Motor neuron (in vitro differentiated cells): ENCODE data around the gene LAMB2. TPM values are rescaled to one million over a fixed set of nuclear protein-coding genes. Genes with fewer than 3 reads are reported as not detected.

Experiments
- ATAC-seq, 8 experiments: fragments of 200-7000 bp; cut with Tn5 transposase; replicated peaks in 6 of 8; 2 replicates each; pipeline ENCODE4 v1.8.0; 2021; ENCODE audit warnings: mild to moderate bottlenecking in 8 of 8, moderate library complexity in 8 of 8
- H3K27ac ChIP-seq, 2 donors: fragments of 250-450 bp; sonication (Bioruptor Pico); 2 replicates each; pipeline ENCODE4 v1.9.0; 2021; ENCODE audit warnings: antibody characterized with exemption in 2 of 2, mild to moderate bottlenecking in 2 of 2, moderate library complexity in 1 of 2
- H3K4me1 ChIP-seq, 2 donors: fragments of 250-450 bp; sonication (Bioruptor Pico); replicated peaks in 1 of 2; 2 replicates each; pipeline ENCODE4 v1.6.1; 2021; ENCODE audit warnings: antibody characterized with exemption in 2 of 2, mild to moderate bottlenecking in 2 of 2, moderate library complexity in 1 of 2
- H3K4me3 ChIP-seq, 5 donors: fragments of 250-450 bp; sonication (Bioruptor Pico); 2 replicates each; pipeline ENCODE4 v1.9.0; 2021; ENCODE audit warnings: antibody characterized with exemption in 5 of 5, mild to moderate bottlenecking in 5 of 5, moderate library complexity in 4 of 5
- WGBS, 10 experiments: fragments of 450-650 bp; shearing (Covaris generic); methylation state at CpG; one replicate each; pipeline ENCODE4 v1.0.0; 2022; 5-methylcytosine and 5-hydroxymethylcytosine counted together
- in situ Hi-C, 9 experiments: fragments of 400-800 bp; cut with MboI; loops; one replicate each; pipeline ENCODE4 v1.15.0; 2021; ENCODE audit warnings: low sequenced_read_pairs in 9 of 9, low pct_unique_long_range_greater_than_20kb in 2 of 9; ENCODE audit not compliant: unreplicated experiment in 9 of 9
- total RNA-seq, 8 experiments: library from RNA; unstranded; fragments of 300-600 nt; gene quantifications; 2 replicates each; pipeline versions ENCODE4 v1.2.3 to v1.2.4, GENCODE V29; 2022

The LAMB2 gene
- total RNA-seq, result 100 to 1,000 TPM in 4 of 8 experiments, 10 to 100 TPM in 4; 26.3 to 559 (median 110) TPM

DNA sequence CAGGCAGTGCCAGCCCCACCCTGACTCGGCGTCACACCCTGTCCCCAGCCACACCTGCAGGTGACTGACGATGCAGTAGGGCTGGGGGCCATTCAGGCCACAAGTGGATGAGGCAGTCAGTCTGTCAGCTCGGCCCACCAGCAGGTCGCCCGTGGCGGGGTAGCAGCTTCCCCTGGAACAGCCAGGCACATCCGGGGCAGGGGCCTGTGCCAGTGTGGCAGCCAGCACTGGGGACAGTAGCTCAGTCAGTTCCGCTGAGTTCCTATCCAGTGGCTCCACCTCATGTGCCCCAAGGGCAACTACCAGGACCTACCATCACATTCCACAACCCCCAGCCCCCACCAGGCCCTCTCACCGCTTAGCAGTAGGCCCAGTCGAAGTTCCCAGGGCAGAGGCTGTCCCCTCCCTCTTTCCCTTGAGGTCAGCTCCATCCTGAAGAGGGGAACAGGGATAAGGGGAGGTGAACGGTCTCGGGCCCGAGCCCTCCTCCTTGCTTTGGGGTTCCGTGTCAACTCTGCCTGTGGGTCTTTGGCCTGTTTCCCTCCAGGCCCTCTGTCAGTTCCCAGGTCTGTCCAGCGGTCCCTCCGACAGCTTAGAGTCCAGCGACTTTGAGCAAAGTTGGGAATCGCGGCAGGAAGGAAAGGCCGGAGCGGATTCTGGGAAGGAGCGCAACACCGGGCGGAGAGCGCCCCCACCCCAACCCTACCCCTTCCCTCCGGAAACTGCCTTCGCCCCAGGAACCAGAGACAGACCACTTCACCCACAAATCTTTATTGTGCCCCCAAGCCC, at the start of gene LAMB2:
Gene LAMB2, minus strand, starts transcription at position 614 of the 789 bp plus-strand sequence. Its CDS starts 183 bp downstream, at position 431.
- in situ Hi-C loops, result no loop called here
- Histone ChIP-seq H3K4me3 (peak within 1 kb of the TSS; percentile 41 to 62 (median 52)), H3K27ac (peak within 1 kb of the TSS in 1 of 2 donors; percentile 68), H3K4me1 (peaks cover 0 to 11% of the 10 kb centered on the region in 2 donors)
- 0 to 23% (median 0%) methylated on average over 4 to 6 of the region's 28 CpGs; no CpG with 5 or more reads in 6 of the 10 experiments for WGBS, 10 experiments
- ATAC-seq, result peak; percentile 54 to 72 (median 70)

DNA sequence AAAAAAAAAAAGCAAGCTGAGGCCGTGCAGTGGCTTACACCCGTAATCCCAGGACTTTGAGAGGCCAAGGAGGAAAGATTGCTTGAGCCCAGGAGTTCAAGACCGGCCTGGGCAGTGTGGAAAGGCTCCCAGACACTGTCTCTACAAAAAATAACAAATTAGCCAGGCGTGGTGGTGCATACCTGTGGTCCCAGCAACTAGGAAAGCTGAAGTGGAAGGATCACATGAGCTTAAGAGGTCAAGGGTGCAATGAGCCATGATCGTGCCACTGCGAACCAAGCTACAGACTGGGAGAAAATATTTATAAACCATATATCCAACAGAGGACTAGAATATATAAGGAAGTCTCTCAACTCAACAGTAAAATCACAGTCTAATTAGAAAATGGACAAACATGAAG, 48.5 kb upstream of the LAMB2 start:
- Histone ChIP-seq H3K4me3 (no peak overlapping the region), H3K4me1 (peaks cover 0 to 4% of the 10 kb centered on the region in 2 donors), H3K27ac (no peak overlapping the region)
- 20 to 100% (median 67%) methylated on average over 1 to 5 of the region's 6 CpGs; no CpG with 5 or more reads in 1 of the 10 experiments for WGBS, 10 experiments
- ATAC-seq, result no peak
- in situ Hi-C loops, result no loop called here

DNA sequence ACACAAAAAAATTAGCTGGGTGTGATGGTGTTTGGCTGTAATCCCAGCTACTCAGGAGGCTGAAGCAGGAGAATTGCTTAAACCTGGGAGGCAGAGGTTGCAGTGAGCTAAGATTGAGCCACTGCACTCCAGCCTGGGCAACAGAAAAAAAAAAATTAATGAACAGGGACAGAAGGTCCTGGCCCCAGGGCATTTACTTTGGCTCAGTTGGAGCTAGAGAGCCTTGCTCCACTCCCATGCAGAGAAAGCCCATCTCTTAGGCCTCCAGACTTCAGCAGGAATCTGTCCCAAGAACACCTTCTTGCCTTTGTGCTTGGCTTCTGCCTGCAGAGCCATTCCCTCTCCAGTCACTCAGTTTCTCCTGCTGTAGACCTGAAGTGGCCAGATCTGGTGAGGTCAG, 47.3 kb upstream of the LAMB2 start:
- no peak overlapping the region for H3K4me3 ChIP-seq
- in situ Hi-C loops, result no loop called here
- peaks cover under 1 to 9% of the 10 kb centered on the region in 2 donors for H3K4me1 ChIP-seq
- H3K27ac ChIP-seq, result no peak overlapping the region
- no peak for ATAC-seq

DNA sequence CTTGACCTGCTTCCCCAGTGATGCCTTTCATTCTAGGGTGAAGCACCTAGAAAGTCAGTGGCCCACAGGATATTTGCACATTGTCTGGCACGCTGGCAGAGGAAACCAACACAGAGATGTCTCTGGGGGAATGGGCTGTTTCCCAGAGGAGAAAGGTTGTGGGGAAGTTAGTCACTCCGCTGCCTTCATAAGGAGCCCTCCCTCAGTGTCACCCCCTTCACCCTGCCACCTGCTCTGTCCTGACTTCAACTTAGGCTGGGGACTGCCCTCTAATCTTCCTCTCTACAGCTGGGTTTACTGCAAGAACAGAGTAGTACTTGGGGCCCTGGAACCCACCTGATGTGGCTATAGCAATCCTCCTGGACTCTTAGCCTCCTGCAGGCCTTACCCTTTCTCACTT, 44.2 kb upstream of the LAMB2 start:
- no peak overlapping the region for H3K4me3 ChIP-seq
- peaks cover 31 to 36% of the 10 kb centered on the region in 2 donors for H3K4me1 ChIP-seq
- H3K27ac ChIP-seq, result no peak overlapping the region
- ATAC-seq, result no peak
- WGBS, 10 experiments, result 83 to 100% (median 100%) methylated on average over 1 to 2 of the region's 2 CpGs; no CpG with 5 or more reads in 7 of the 10 experiments
- in situ Hi-C loops, result no loop called here

DNA sequence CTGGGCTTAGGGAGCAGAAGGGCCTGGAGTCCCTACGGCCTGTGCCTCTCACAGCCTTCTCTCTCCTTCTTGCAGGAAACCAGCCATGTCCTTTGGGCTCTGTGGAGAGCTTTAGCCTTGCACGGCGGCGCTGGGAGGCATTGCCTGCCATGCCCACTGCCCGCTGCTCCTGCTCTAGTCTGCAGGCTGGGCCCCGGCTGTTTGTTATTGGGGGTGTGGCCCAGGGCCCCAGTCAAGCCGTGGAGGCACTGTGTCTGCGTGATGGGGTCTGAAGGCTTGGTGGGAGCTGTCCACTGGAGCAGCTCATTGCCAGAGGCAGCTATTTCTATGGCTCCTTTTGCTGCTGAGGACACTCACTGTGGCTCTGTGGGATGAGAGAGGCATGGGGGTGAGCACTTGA, 42.7 kb upstream of the LAMB2 start:
- H3K4me3 ChIP-seq, result no peak overlapping the region
- in situ Hi-C loops, result no loop called here
- no peak for ATAC-seq
- H3K4me1 ChIP-seq, result peaks cover 36 to 37% of the 10 kb centered on the region in 2 donors
- no peak overlapping the region for H3K27ac ChIP-seq
- 60 to 100% (median 85%) methylated on average over 1 to 7 of the region's 8 CpGs; no CpG with 5 or more reads in 4 of the 10 experiments for WGBS, 10 experiments

DNA sequence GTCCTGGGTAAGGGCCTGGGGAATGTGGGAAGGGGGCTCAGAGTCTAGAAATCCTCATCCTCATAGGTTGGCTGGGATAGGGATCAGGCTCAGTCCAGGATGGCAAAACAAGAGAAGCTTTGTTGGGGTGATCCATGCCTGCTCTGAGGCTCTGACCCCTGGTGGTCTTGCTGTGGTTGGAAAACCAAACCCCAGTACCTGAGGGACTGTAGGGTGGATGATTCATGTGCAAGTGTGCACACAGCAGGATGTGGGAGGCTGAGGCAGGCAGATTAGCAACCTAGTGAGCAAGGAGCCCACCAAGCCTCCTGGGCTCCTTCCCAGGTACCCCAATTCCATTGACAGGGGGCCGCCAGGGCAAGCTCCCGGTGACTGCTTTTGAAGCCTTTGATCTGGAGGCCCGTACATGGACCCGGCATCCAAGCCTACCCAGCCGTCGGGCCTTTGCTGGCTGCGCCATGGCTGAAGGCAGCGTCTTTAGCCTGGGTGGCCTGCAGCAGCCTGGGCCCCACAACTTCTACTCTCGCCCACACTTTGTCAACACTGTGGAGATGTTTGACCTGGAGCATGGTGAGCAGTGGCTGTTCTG, 41.6 kb upstream of the LAMB2 start:
- H3K4me1 ChIP-seq, result peaks cover 38 to 39% of the 10 kb centered on the region in 2 donors
- 70 to 100% (median 100%) methylated on average over 1 to 2 of the region's 9 CpGs; no CpG with 5 or more reads in 7 of the 10 experiments for whole genome bisulfite sequencing, 10 experiments
- H3K4me3 ChIP-seq, result peak overlapping the region in 2 of 5 donors; percentile 68 to 88
- peak overlapping the region; percentile 83 to 88 for H3K27ac ChIP-seq
- no peak for ATAC-seq
- in situ Hi-C loops, result loop anchor here in 2 of 9 experiments (25.0 kb wide), 1 partner anchor 263 kb away; the partner anchor contains the start of gene NICN1 (in 2 of the 2)

DNA sequence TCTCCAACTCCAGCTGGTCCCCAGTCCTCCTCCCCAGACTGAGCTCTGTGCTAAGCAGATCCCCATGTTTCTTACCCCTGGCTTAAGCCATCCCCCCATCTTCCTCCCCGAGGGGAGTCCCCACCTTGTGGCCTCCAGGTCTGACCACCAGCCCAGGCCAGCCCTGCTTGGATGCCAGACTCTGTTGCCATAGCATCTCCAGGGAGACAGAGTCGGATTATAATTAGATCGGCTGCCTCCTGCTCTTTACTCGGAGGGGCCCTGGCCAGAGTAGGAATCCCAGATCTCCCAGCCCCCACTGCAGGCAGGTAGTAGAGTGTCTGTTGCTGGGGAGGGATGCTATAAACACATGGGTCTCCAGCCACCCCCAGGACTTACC, 40.9 kb upstream of the LAMB2 start:
- in situ Hi-C loops, result loop anchor here in 2 of 9 experiments (25.0 kb wide), 1 partner anchor 264 kb away; the partner anchor contains the start of gene NICN1 (in 2 of the 2)
- Histone ChIP-seq H3K27ac (peak overlapping the region; percentile 83 to 88), H3K4me3 (peak overlapping the region in 4 of 5 donors; percentile 68 to 88 (median 84)), H3K4me1 (peaks cover 38 to 39% of the 10 kb centered on the region in 2 donors)
- 100% methylated on average over 1 of the region's 4 CpGs; no CpG with 5 or more reads in 9 of the 10 experiments for WGBS, 10 experiments
- ATAC-seq, result peak in 5 of 8 experiments; percentile 47 to 60 (median 54)

DNA sequence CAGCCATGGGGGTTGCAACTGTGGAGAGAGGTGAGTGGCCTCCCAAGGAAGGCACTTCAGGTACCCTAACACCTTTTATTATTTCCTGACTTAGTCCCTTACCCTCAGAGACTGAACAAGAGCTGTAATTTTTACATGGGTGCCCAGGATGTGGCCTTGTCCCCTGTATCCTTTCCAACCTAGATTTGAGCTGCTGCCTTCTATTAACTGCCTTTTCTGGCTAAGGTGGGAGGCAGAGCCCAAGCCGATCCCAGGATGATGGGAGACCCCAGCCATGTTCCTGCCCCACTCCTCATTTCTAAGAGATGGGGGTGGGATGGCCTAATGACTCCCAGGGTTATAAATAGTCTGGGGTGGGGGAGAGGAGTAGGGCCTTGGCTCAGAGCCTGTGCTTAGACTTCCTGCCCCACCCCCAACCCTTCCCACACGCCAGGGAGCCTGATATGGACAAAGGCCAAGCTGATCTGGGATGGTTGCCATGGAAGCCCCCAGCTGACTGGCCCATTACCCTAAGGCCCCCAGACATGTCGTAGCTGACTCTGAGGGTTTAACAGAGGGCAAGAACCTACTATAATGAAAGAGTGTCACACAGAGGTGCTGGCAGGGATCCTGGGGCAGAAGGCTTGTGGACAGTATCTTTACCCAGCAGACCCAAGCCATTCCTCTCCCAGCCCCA, 40.4 kb upstream of the LAMB2 start:
- Histone ChIP-seq H3K27ac (peak overlapping the region; percentile 83 to 88), H3K4me3 (peak overlapping the region in 4 of 5 donors; percentile 68 to 88 (median 84)), H3K4me1 (peaks cover 38 to 39% of the 10 kb centered on the region in 2 donors)
- in situ Hi-C loops, result loop anchor here in 2 of 9 experiments (25.0 kb wide), 1 partner anchor 264 kb away; the partner anchor contains the start of gene NICN1 (in 2 of the 2)
- 0% methylated on average over 1 of the region's 3 CpGs; no CpG with 5 or more reads in 9 of the 10 experiments for WGBS, 10 experiments
- peak in 5 of 8 experiments; percentile 52 to 64 (median 56) for ATAC-seq

DNA sequence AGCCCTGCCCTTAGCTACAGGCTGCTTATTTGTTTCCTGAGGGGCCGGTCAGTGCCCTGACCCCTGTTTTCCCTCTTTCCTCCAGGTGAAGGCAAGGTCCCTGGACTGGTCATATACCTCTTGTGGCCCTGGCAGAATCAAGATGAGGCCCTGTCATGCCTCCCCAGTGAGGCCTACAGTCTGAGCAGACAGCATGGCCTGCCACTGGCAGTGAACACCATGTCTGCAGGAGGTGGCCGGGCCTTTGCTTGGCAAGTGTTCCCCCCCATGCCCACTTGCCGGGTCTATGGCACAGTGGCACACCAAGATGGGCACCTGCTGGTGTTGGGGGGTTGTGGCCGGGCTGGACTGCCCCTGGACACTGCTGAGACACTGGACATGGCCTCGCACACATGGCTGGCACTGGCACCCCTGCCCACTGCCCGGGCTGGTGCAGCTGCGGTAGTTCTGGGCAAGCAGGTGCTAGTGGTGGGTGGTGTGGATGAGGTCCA, 39.7 kb upstream of the LAMB2 start:
- Histone ChIP-seq H3K4me3 (peak overlapping the region; percentile 50 to 88 (median 84)), H3K4me1 (peaks cover 38 to 39% of the 10 kb centered on the region in 2 donors), H3K27ac (peak overlapping the region; percentile 83 to 88)
- in situ Hi-C loops, result loop anchor here in 2 of 9 experiments (25.0 kb wide), 1 partner anchor 265 kb away; the partner anchor contains the start of gene NICN1 (in 2 of the 2)
- 45% methylated on average over 4 of the region's 7 CpGs; no CpG with 5 or more reads in 9 of the 10 experiments for WGBS, 10 experiments
- ATAC-seq, result no peak

DNA sequence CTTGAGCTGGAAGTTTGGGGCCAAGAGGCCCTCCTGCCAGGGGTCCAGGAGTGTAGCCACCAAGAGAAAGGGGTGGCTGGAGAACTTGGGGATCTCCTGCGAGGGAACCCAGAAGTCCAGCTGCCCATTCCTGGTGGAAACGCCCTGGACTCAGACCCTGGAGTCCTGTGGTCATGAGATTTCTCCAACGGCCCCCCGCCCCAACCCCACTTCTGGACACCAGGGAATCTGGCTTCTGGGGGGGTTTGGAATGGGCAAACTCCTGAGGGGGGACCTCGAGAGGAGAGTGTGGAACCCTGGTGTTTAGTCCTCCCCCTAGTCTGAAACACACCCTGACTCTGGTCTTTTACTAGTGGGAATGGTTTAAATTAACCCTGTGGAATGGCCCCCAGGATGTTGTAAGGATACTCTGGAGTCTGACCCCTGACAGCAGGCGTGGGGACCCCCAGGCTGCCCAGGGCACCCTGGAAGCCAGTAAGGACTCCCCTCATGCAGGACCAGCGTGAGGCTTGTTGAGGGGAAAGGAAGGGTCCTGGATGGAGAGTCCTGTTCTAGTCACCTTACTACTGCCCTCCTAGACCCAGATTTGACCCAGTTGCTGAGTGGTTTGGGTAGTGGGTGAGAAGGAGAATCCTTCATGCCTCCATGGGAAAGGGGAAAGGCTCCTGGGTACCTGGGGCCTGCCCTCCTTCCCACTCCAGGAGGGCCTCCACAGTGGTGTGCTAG, 39.1 kb upstream of the LAMB2 start:
- Histone ChIP-seq H3K27ac (peak overlapping the region; percentile 83 to 88), H3K4me1 (peaks cover 38 to 39% of the 10 kb centered on the region in 2 donors), H3K4me3 (peak overlapping the region; percentile 50 to 88 (median 84))
- WGBS, 10 experiments, result 0 to 60% (median 0%) methylated on average over 1 to 3 of the region's 7 CpGs; no CpG with 5 or more reads in 5 of the 10 experiments
- peak in 2 of 8 experiments; percentile 1 to 5 for ATAC-seq
- in situ Hi-C loops, result loop anchor here in 2 of 9 experiments (25.0 kb wide), 1 partner anchor 265 kb away; the partner anchor contains the start of gene NICN1 (in 2 of the 2)

DNA sequence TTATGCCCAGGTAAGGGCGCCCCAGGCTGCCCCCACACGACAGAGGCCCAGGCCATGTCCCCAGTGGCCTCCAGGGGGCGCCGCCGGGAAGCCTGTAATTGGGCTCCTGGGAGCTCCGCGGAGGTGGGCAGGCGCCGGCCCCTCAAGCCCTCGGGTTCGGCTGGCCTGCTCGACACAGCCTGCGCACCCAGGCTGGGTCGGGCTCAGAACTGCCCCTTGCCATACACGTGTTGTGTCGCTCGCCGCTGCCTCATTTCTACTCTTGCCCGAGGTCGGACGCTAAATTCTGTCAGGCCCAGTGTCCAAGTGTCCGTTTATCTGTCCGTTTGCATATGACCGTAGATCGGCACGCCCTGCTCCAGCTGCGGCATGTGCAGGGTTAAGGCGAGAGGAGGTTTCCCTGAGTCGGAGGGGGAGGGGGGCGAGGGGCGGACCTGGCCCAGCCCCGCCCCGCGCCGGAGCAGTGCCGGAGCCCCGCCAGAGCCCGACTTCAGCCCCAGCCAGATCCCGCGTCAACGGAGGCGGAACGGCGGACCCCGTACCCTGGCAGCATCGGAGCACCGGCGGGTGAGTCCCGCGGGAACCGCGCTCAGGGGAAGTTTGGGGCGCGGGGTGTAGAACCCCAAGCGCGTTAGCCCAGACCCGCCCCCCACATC, 38.4 kb upstream of the LAMB2 start, which contains the start of gene KLHDC8B:
Gene KLHDC8B, plus strand, starts transcription at position 480 of the 656 bp plus-strand sequence. CDS start 1,172 bp downstream, outside the sequence.
- H3K4me3 ChIP-seq, result peak within 1 kb of the TSS; percentile 50 to 88 (median 84)
- in situ Hi-C loops, result loop anchor here in 2 of 9 experiments (25.0 kb wide), 1 partner anchor 266 kb away; the partner anchor contains the start of gene NICN1 (in 2 of the 2)
- H3K27ac ChIP-seq, result peak within 1 kb of the TSS; percentile 83 to 88
- H3K4me1 ChIP-seq, result peaks cover 39 to 45% of the 10 kb centered on the region in 2 donors
- ATAC-seq, result peak; percentile 76 to 92 (median 82)
- 0 to 4% (median 0%) methylated on average over 4 to 10 of the region's 57 CpGs; no CpG with 5 or more reads in 7 of the 10 experiments for WGBS, 10 experiments
